ENCODE data around the gene RASA3.
"Not testable (repeated sequence)": the region's sequence is repeated elsewhere in the genome, so short reads cannot be mapped to it uniquely, and the experiment has no call there.

RASA3 gene

DNA sequence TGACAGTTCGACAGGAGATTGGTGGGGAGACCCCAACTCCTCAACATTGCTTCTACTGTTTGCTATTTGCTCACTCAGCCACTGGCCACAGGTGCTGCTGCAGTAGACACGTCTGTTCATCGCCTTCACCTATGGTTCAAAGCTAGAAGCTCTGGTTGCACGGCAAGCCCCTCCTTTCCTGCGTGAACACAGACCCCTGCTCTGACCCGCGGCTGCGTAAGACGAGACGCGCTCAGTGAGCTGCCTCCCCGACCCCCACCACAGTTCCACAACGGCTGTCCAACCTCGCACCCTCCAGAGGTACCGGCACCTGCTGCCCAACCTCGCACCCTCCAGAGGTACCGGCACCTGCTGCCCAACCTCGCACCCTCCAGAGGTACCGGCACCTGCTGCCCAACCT lies 6.8 kb downstream of the RASA3 start:
- DNase-seq: no peak

DNA sequence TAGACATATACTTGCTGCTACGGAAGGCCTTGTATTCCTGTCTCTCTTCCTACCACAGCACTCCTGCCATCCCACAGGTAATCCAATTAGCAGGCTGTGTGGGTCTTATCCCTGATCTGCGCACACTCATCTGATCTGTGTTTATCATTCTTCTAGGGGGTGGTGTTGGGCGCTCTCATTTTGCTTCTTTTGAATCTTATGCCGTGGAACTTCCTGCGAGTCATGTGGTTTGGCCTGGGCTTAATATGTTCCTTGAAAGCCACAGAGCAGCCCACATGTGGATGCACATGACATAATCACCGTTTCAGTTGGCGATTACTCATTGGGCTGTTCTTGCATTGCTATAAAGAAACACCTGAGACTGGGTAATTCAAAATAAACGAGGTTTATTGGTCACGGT lies 7.5 kb downstream of the RASA3 start:
- DNase-seq: no peak

DNA sequence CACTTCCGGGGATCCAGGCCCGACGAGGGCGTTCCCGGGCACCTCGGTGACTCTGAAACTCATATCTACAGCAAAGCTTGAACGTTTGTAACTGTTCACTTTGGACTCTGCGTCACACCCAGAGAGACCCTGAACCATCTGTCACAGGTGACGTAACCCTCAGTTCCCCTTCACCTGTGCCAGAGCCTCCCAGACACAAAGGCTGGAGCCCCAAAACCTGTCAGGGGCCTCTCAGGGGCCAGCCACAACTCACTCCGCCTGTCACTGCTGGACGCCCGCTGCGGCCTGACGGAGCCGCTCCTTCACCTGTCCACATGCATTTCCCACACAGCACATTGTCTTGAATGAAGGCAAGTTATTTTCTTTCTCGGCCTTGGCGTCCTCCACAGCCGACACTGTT lies 8.0 kb downstream of the RASA3 start:
- no peak for DNase-seq

DNA sequence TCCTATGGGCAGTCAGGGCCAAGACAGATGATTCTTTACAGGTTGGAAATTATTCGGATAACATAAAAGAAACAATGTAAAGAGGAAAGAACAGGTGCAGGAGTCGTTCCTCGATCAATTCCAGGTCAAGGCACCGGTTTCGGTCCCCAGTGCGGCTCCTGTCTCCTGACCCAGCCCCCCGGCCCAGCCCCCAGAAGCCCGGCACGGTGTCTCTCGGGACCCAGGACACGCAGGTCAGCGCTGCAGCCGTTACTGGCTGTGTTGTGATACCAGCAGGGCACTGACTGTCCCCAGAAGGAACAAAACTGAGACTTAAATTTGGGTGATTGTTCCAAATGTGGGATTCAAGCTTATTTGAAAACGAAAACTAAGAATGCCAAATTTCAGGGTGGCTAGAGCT lies 8.5 kb downstream of the RASA3 start:
- no peak for DNase-seq

DNA sequence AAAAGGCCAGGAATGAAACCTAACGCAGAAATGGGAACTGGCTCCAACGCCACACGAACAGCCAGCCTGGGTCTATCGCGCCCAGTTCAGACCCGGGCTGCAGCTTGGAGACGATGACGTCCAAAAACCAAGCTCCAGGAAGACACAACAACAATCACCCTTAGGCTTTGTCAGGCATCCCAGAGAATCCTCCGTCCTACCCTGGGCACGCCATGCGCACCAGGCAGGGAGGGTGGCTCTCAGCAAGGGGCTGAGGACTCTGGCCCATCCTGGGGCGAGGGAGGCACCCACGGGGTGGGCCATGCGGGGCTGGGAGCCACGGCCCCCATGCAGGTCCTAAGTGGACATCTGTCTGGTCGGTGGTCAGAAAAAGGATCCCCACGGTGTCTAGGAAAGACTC lies 9.0 kb downstream of the RASA3 start:
- DNase-seq: no peak

DNA sequence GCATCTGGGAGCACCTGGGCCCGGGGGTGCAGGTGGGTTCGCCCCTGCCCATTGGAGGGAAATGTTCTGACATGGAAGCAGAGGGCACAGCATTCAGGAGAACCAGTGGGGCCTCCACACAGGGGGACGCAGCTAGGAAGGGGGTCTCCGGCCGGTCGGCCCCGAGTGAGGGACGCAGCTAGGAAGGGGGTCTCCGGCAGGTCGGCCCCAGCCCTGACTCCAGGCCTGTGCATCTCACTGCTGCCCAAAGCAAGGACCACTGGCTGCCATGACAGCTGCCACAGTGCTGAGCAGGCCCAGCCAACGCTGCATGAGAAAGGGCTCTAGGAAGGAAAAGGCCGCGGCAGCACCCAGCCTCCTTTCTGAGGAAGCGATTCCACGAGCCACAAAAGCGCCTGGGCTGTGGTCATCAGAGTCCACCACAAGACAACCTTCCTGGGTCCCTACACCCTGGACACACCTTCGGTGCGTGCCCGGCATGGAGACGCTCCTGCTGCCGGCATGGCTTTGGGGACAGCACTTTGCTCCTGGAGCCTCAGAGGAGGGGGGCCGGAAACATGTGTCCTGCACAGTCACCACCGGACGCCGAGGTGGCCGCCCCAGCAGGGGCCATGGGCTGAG lies 9.7 kb downstream of the RASA3 start:
- no peak for DNase-seq

DNA sequence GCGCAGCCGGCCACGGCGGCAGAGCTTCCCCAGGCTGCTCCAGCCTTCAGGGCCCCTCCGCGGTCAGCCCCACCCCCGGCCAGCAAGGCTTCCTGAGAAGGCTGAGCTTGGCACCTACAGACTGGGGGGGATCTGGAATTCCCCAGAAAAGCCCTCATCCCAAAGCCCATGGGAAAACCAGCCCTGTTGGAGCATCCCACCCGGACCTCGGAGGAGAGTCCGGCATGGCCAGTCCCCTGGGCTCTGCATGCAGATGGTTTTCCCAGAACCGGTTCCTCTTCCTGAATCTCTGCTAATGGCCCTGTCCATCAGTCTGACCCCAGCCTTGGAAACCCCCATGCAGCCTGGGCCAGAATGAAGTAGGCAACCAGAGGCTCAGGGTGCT lies 10.3 kb downstream of the RASA3 start:
- no peak for DNase-seq

DNA sequence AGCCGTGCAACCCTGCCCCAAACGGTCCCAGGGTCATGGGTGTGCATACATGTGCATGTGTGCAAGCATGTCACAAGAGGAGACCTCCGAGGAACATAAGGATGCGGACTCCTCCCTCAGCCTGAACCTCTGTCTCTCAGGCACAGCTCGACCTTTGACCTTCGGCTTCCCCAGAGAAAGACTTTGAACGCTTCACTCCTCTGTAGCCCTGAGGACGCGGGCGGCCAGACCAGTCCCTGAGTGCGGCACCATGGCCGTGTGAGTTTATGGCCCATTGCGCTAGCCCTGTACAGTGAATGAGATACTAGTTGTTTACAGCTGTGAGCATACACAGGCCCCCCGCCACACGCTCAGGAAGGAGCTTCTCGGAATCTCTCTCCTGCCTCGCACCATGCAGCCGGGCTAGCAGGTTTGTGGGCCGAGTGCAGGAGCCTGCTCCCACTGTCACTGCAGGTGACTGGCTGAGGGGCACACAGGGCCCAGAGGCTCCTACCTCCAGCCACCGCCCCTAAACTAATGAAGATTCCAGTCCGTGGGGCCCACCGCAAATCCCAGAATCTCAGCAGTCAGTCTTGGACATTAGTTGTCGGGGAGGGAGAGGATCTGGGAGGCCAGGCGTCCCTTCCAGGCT lies 10.8 kb downstream of the RASA3 start:
- DNase-seq: no peak

DNA sequence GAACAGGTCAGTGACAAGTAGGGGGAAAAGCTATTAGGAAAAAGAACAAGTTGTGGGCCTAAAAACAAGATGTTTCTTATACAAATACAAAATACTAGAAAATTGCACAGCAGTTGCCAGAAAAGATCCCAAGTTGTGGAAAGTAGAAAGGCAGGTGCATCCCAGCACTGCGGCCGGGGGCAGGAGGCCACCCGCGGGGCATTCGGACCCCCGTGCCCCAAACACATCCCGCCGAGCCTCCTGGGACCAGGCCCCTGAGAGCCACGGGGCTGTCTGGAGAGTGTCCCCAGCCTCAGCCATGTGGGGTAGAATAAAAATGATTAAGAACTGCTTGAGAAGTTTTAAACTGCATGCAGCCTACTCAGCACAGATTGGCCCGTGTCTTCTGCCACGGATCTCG lies 11.4 kb downstream of the RASA3 start:
- no peak for DNase-seq

DNA sequence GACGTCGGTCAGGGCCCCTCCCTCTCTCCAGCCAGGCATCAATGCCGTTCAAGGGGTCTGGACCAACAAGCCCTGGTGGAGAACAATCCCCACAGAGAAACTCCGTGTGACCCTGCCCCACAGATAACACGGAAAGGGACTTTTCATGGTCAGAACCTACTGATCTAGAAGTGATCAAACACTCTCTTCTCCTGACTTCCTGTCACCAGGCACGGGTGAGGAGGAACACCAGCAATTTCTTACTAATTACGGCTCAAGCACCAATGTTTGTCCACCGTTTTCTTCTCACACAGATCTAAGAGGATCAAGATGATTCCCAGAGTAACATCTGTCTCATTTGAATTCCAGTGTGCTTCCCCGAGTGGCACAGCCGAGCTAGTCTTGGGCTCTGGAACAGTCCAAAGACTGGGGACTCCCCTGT lies 11.8 kb downstream of the RASA3 start:
- no peak for DNase-seq

DNA sequence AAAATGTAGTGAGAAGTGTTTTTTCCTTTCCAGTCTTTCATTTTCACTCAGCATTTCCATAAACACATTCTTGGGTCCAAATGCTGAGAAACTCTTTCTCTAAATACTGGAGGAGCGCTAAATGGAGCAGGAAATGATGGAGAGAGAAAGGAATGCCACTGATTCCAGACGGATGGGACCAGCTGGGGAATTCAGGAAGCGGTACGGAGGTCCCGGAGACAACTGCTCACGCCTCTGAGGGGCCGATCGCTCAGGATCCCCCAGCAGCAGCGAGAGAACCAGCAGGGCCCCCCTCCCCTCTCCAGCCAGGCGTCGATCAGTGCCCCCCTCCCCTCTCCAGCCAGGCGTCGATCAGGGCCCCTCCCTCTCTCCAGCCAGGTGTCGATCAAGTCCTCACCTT lies 13.2 kb downstream of the RASA3 start:
- DNase-seq: no peak

DNA sequence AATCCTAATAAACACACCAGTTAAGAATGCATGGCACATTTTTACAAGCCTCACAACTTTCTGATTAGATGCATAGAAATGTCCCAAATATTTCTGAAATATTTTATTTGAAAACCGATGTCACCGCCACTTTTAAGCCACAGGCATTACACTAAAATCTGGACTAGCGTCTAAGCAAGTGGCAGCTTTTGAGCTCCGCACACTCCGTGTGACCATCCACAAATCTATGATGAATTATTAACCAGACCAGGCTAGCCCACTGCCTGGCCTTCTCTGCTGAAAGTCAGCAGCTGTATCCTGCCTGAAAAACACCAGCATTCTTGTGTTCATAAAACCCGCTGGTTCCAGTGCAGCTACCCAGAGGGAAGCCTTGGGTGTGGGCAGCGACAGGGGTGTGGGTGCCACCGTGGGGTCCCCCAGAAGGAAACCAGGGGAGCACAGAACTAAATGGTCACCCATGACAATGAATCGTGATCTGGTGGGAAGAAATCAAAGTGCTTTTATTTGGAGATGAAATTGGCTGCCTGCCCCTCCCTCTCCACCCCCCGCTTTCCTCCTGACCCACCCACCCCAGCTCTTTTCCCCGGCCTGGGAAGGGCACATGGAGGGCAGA lies 13.8 kb downstream of the RASA3 start:
- no peak for DNase-seq

DNA sequence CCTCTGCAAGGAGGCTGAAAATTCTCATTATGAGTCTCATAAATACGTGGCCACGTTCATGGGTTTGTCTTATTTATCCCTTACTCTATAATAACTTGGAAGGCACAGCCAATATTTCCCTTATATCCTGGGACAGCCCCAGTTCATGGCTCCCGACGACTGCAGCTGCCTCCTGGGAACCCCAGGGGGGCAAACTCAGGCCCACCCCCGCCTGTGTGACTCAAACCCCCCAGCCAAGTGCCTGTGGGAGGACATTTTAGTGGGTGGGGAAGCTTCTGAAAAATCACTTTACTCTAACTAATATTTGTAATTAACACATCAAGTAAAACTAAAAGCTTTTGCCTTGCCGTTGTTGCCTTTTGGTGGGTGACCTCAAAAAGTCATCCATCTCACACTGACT lies 14.3 kb downstream of the RASA3 start:
- DNase-seq: no peak

DNA sequence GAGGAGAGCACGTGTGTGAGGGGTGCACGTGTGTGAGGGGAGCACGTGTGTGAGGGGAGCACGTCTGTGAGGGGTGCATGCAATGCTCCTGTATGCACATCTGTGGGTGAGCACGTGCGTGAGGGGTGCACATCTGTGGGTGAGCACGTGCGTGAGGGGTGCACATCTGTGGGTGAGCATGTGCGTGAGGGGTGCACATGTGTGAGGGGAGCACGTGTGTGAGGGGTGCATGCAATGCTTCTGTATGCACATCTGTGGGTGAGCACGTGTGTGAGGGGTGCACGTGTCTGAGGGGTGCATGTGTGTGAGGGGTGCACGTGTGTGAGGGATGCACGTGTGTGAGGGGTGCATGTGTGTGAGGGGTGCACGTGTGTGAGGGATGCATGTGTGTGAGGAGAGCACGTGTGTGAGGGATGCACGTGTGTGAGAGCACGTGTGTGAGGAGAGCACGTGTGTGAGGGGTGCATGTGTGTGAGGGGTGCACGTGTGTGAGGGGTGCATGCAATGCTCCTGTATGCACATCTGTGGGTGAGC lies 15.0 kb downstream of the RASA3 start:
- DNase-seq: not testable (repeated sequence)

DNA sequence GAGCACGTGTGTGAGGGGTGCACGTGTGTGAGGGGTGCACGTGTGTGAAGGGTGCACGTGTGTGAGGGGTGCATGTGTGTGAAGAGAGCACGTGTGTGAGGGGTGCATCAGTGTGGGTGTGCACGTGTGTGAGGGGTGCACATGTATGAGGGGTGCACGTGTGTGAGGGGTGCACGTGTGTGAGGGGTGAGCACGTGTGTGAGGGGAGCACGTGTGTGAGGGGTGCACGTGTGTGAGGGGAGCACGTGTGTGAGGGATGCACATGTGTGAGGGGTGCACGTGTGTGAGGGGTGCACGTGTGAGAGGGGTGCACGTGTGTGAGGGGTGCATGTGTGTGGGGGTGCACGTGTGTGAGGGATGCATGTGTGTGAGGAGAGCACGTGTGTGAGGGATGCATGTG lies 15.7 kb downstream of the RASA3 start:
- no peak for DNase-seq

DNA sequence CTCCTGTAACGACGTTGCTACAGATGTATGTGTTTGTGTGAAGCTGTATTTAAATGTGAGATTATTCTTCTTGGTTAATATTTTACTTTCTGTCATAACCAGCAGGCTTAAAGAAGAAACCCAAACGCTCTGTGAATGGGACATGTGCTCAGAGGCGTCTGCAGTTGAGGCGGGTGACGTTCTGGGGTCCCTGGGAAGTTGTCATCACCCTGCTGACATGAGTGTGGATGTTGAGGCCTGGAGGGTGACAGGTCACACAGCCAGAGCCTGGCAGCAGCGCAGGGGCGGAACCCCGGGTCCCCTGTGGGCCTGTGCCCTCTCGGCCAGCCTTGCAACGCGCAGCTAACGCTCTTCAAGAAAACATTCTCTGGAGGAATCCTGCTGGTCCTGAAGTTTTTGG lies 16.6 kb downstream of the RASA3 start:
- no peak for DNase-seq

DNA sequence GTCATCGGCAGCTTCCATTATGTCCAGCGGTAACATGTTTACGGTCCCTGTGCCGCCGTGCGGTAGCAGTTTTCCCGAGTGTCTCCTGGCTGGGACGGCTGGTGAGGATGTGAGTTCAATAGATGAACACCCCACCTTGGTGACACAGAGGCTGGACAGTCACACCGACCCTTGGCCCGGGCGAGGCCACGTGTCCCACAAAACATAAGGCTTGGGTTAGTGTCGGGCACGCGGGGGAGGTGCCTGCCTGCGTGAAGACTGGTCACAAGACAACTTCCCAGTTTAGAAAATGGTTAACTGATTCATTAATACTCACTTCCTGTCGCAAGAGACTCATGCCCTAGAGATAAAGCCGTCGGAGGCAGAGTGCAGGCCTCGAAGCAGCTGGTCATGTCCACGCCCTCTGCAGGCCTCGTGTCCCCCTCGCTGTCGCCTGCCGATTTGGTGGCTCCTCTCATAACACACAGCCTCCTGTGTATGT lies 17.2 kb downstream of the RASA3 start:
- no peak for DNase-seq

DNA sequence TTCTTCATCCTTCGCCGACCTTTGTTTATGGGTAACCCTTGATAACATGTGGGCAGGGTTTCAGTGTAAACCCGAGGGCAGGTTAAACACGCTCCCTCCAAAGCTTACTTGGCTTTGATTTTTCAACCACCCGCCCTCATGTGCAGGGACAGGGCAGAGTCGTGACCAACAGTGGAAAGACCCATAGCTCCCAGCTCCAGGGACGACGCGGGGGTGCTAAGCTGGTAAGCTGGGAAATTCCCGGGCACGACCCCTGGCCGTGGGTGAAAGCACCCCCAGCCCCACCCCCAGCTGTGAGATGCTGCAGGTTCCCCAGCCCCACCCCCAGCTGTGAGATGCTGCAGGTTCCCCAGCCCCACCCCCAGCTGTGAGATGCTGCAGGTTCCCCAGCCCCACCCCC lies 17.8 kb downstream of the RASA3 start:
- DNase-seq: not testable (repeated sequence)

DNA sequence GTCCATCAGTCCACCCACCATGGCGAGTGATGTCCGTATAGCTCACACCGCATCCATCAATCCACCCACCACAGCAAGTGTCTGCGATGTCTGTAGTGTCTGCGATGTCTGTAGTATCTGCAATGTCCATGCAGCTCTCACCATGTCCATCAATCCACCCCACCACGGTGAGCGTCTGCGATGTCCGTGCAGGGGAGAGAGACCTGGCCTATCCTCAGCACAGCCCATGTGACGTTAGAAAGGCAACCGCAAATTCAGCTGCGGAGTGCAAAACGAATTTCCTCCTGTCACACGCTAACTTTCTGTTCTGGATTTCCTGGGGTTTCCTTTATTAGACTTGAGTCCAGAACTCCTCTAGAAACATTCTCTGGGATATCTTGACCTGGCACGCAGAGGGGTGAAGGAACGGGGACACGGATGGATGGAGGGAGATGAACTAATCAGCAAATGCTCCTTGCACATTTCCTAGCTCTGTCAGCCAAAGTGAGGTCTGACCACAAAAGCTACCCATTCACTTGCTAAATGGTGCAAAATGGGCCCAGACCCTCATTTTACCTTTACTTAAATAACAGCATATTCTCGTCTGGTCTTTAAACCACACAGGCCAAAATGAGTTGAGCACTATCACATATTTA lies 18.3 kb downstream of the RASA3 start:
- no peak for DNase-seq

DNA sequence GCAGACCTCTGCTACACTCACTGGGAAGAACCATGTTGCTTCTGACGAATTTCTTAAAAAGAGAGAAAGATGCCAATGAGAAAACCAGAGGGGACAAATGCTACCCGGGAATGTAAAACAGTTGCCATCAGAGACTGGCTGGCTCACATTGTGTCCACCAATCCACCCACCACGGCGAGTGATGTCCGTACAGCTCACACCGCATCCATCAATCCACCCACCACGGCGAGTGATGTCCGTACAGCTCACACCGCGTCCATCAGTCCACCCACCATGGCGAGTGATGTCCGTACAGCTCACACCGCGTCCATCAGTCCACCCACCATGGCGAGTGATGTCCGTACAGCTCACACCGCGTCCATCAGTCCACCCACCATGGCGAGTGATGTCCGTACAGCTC lies 19.0 kb downstream of the RASA3 start:
- not testable (repeated sequence) for DNase-seq

DNA sequence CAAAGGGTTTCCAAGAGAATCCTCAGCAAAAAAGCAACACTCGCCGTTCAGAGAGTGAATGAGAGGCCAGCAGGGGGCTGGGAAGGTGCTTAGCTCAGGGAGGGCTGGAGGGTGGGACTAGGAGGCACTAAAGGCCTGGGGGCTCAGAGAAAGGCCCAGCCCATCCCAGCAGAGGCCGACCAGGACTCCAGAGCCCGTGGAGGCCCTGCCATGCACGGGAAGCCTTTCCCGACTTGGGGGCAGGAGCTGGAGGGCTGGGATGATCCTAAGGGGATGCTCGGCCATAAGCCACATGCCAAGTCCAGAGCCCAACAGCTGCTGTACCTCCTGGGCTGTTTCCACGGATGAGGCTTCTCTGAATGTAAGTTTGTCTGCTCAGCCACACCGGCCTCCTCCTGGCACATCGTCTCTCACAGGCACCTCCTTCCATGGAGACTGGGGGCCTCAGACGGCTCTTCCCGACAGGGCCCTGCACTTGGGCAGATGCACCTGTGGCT lies 19.5 kb downstream of the RASA3 start:
- no peak for DNase-seq

DNA sequence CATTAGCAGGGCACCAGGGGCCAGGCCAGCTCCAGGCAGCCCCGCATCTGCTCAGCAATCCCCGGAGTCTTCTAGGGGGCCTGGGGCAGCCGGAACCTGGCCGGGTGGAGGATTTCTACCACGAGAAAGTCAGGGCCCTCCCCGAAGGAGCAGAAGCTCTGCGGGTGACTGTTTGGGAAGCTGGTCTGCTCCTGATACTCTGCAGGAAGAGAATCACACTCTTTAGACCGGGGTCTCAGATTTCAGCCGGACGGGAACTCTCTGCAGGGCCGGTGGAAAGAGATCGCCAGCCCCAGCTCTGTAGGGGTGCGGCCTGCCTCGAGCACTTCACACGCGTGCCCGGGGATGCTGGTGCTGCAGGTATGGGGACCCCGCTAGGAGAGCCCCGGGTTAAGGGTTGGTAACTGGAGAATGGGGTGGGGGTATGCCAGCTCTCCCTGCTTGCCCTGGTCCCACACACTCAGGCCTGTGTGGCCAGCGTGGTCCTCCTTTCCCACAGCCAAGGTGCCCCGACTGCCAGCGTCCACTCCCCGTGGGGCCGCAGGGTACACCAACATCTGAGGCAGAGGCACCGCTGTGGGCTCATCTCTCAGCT lies 20.1 kb downstream of the RASA3 start:
- DNase-seq: no peak

DNA sequence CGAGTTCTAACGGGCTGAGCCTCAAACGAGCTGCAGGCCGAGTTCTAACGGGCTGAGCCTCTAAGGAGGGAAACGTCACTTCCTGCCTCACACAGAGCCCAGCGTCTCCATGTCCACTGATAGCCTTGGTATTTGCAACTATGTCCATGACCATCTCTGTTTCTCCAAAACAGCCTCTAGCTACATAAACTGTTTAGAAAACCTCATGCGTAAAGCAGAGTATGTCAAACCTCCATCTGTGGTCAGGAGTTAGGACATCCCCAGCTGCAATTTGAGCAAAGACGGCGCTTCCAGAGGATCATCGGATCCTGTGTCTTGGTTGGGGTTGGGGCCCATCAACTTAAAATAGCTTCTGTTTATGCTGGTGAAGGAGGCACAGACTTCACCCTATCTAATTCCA lies 20.8 kb downstream of the RASA3 start:
- no peak for DNase-seq

Data from NCI-H446 treated with DMSO at 0.1 percent for 48 hours (cell line).